ENCODE results near the gene TBC1D10A.
"Not testable (repeated sequence)": the region's sequence is repeated elsewhere in the genome, so short reads cannot be mapped to it uniquely, and the experiment has no call there.

Gene TBC1D10A

DNA sequence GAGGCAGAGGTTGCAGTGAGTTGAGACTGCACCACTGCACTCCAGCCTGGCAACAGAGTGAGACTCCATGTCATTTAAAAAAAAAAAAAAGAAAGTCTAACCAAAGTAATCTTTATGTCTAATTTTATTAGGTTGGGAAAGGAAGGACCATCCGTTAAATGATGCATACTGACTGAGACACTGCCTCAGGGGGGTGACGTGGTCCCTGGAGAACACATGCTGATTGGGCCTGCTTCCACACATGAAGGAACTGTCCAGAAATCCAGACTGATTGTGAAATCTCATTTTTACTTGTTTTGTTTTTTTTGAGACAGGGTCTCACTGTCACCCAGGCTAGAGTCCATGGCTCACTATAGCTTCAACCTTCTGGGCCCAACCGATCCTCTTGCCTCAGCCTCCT is 24.5 kb upstream of the TBC1D10A start:
- in situ Hi-C loops (cut with HindIII; ENCODE audit: low pct_ligation_motif_present, low pct_unique_long_range_greater_than_20kb, low sequenced_read_pairs) = no loop called here
- DNase-seq = no peak

- DNase-seq = no peak
- in situ Hi-C loops (cut with HindIII; ENCODE audit: low pct_ligation_motif_present, low pct_unique_long_range_greater_than_20kb, low sequenced_read_pairs) = no loop called here
Observed at GRCh38 chr22:30348809-30349208, 22.1 kb upstream of the TBC1D10A start.

- DNase-seq = no peak
- in situ Hi-C loops (cut with HindIII; ENCODE audit: low pct_ligation_motif_present, low pct_unique_long_range_greater_than_20kb, low sequenced_read_pairs) = no loop called here
Observed at GRCh38 chr22:30348404-30348803, 21.7 kb upstream of the TBC1D10A start.

GRCh38 chr22:30347255-30347892 is 20.6 kb upstream of the TBC1D10A start:
- DNase-seq = no peak
- in situ Hi-C loops (cut with HindIII; ENCODE audit: low pct_ligation_motif_present, low pct_unique_long_range_greater_than_20kb, low sequenced_read_pairs) = no loop called here

- no peak for DNase-seq
- in situ Hi-C loops (cut with HindIII; ENCODE audit: low pct_ligation_motif_present, low pct_unique_long_range_greater_than_20kb, low sequenced_read_pairs) = no loop called here
Observed at GRCh38 chr22:30344447-30345200, 17.9 kb upstream of the TBC1D10A start.

GRCh38 chr22:30340911-30341685 is 14.4 kb upstream of the TBC1D10A start:
- no peak for DNase-seq
- in situ Hi-C loops (cut with HindIII; ENCODE audit: low pct_ligation_motif_present, low pct_unique_long_range_greater_than_20kb, low sequenced_read_pairs) = no loop called here

DNA sequence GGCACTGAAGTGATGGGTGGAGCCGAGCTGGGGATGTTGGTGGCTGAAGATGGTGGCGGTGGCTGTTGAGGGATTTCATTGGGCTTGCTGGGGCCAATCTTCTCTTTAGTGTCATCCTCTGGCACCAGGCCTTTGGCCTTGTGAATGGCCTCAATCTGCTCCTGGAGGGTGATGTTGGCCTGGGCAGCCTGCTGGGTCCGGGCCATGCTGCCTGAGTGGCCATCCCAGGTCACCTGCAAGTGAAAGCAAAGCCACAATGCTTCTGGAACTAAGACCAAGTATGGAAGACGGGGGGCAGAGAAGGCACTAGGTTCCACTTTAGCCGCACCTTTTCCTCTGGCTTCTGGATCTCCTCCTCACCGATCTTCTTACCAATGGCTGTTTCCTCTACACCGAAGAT is 12.1 kb upstream of the TBC1D10A start:
- no peak for DNase-seq
- in situ Hi-C loops (cut with HindIII; ENCODE audit: low pct_ligation_motif_present, low pct_unique_long_range_greater_than_20kb, low sequenced_read_pairs) = no loop called here

DNA sequence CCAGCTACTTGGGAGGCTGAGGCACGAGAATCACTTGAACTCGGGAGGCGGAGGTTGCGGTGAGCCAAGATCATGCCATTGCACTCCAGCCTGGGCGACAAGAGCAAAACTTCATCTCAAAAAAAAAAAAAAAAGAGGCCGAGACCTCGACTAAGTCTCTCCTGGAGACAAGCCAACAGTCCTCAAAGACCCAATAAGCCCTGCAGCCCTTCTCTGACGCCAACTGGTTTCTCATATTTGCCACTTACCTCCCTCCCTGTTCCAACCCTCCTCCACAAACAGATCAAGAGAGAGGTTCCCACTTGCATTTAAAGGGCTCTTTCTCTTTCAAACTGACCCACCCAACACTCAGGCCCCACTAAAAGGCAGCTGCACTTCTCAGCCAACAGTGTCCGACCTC is 11.6 kb upstream of the TBC1D10A start:
- in situ Hi-C loops (cut with HindIII; ENCODE audit: low pct_ligation_motif_present, low pct_unique_long_range_greater_than_20kb, low sequenced_read_pairs) = not testable (repeated sequence)

GRCh38 chr22:30337461-30337778 is 10.7 kb upstream of the TBC1D10A start:
- DNase-seq = no peak
- in situ Hi-C loops (cut with HindIII; ENCODE audit: low pct_ligation_motif_present, low pct_unique_long_range_greater_than_20kb, low sequenced_read_pairs) = no loop called here

More for the DNA sequence above, 11.6 kb upstream of the TBC1D10A start:
- DNase-seq = not testable (repeated sequence)

GRCh38 chr22:30336752-30337460 is 10.2 kb upstream of the TBC1D10A start:
- no peak for DNase-seq
- in situ Hi-C loops (cut with HindIII; ENCODE audit: low pct_ligation_motif_present, low pct_unique_long_range_greater_than_20kb, low sequenced_read_pairs) = no loop called here

- in situ Hi-C loops (cut with HindIII; ENCODE audit: low pct_ligation_motif_present, low pct_unique_long_range_greater_than_20kb, low sequenced_read_pairs) = no loop called here
- no peak for DNase-seq
Observed at GRCh38 chr22:30335236-30335635, 8.5 kb upstream of the TBC1D10A start.

DNA sequence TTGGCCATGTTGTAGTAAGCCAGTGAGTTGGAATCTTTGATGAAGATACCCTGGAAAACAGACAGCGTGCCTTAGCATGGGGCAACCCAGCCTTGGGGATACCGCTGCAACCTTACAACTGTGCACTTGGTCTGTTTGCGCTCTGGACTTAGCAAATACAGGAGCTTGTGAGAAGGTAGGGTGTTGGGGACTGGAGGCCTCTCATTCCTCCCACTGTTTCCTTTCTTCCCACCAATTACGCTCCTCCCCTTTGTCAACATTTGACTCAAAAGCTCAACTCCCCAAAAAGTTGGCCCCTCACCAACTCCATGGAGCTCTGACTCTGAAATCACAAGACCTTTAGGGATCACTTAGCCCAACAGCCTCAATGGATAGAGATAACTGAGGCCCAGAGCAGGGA is 7.9 kb upstream of the TBC1D10A start:
- no peak for DNase-seq
- in situ Hi-C loops (cut with HindIII; ENCODE audit: low pct_ligation_motif_present, low pct_unique_long_range_greater_than_20kb, low sequenced_read_pairs) = no loop called here

- in situ Hi-C loops (cut with HindIII; ENCODE audit: low pct_ligation_motif_present, low pct_unique_long_range_greater_than_20kb, low sequenced_read_pairs) = no loop called here
- DNase-seq = no peak
Observed at GRCh38 chr22:30333707-30334087, 7.0 kb upstream of the TBC1D10A start.

- in situ Hi-C loops (cut with HindIII; ENCODE audit: low pct_ligation_motif_present, low pct_unique_long_range_greater_than_20kb, low sequenced_read_pairs) = no loop called here
- no peak for DNase-seq
Observed at GRCh38 chr22:30332994-30333706, 6.4 kb upstream of the TBC1D10A start.

GRCh38 chr22:30332551-30332950 is 5.8 kb upstream of the TBC1D10A start:
- no peak for DNase-seq
- in situ Hi-C loops (cut with HindIII; ENCODE audit: low pct_ligation_motif_present, low pct_unique_long_range_greater_than_20kb, low sequenced_read_pairs) = no loop called here

- no peak for DNase-seq
- in situ Hi-C loops (cut with HindIII; ENCODE audit: low pct_ligation_motif_present, low pct_unique_long_range_greater_than_20kb, low sequenced_read_pairs) = no loop called here
Observed at GRCh38 chr22:30328466-30329049, 1.8 kb upstream of the TBC1D10A start.

DNA sequence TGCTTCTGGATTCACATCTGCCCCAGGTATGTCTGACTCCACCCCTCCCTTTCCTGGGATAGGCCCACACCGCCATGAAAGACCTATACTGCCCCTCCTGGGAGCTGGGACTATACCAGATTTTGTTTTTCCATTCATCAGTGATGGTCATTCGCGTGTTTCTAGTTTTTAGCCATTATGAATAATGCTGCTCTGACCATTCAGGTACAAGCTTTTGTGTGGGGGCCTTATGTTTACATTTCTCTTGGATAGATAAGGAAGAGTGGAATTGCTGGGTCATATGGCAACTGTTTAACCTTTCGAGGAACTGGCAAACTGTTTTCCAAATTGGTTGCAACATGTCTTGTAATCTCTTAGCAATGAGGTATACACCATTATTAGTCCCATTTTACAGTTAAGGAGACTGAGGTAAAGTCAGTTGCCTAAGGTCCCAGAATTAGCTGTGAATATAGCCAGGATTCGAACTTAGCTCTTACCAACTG is 1.2 kb upstream of the TBC1D10A start:
- in situ Hi-C loops (cut with HindIII; ENCODE audit: low pct_ligation_motif_present, low pct_unique_long_range_greater_than_20kb, low sequenced_read_pairs) = no loop called here
- DNase-seq = no peak

DNA sequence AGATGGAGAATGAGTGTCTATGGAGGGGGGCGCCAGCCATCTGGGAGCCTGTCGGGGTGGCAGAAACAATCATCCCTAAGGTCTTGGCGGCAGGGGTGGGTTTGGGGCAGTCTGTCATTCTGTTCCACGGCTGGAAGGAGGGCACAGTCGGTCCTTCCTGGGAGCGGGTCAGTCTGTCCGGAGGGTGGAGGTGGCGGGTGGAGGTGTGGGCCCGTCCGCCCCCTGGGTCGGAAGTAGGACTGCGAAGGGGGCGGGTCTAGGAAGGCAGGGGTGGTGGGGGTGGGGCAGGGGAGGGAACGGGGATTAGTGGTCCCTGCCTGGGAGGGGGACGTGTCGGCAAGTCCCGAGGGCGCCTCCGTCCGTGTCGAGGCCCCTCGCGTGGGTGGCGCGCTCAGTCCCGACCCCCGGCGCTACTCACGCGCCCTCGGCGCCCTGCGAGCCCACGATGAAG is 461 bp downstream of the TBC1D10A start:
- in situ Hi-C loops (cut with HindIII; ENCODE audit: low pct_ligation_motif_present, low pct_unique_long_range_greater_than_20kb, low sequenced_read_pairs) = no loop called here
- no peak for DNase-seq

All from ACHN (cell line).